Measurements from ENCODE around the gene ZSWIM6. TPM values are rescaled to one million over a fixed set of nuclear protein-coding genes. Genes with fewer than 3 reads are reported as not detected.

Gene ZSWIM6
- polyA plus RNA-seq, 1 experiment: 11.1 TPM

DNA sequence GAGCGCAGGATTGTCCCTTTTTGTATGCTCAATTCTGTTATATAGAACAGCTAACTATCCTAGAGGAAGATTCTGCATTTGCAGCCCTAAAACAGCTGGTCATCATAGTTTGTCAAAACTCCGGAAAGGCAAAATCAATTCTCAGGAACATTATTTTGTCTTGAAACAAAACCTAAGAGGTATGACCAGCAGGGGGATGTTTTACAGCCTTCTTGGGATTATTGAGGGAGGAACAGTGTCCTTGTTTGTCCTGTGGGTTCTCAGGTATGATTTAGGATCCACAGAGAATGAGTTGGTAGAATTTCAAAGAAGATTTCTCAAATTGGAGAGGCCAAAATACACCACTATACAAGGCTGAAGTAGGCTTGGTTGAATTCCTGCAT lies 136.4 kb downstream of the ZSWIM6 start:
- H3K4me3 ChIP-seq (ENCODE audit: low read depth, low read length): no peak overlapping the region
- TF ChIP-seq, protein P1, sequence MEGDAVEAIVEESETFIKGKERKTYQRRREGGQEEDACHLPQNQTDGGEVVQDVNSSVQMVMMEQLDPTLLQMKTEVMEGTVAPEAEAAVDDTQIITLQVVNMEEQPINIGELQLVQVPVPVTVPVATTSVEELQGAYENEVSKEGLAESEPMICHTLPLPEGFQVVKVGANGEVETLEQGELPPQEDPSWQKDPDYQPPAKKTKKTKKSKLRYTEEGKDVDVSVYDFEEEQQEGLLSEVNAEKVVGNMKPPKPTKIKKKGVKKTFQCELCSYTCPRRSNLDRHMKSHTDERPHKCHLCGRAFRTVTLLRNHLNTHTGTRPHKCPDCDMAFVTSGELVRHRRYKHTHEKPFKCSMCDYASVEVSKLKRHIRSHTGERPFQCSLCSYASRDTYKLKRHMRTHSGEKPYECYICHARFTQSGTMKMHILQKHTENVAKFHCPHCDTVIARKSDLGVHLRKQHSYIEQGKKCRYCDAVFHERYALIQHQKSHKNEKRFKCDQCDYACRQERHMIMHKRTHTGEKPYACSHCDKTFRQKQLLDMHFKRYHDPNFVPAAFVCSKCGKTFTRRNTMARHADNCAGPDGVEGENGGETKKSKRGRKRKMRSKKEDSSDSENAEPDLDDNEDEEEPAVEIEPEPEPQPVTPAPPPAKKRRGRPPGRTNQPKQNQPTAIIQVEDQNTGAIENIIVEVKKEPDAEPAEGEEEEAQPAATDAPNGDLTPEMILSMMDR (IDR thresholded peaks at IDR 0.05; ENCODE audit: insufficient read depth, low read depth, low read length): 0 out of 2 replicates have a peak, but pooled peaks have one; percentile 8
- no peak for DNase-seq (ENCODE audit: low read depth)
- no peaks in the 10 kb centered on the region for H3K36me3 ChIP-seq (ENCODE audit: control insufficient read depth, insufficient read depth, low read length)
- no peaks in the 10 kb centered on the region for H3K27me3 ChIP-seq (ENCODE audit: control insufficient read depth, insufficient read depth, low read length)
- CTCF ChIA-PET: interaction anchor here (0.6 kb wide), 2 partner anchors 46 to 136 kb away, joined by 4 to 5 read pairs; partner anchors contain the start of gene ZSWIM6
- POLR2A ChIA-PET: no interaction called here

DNA sequence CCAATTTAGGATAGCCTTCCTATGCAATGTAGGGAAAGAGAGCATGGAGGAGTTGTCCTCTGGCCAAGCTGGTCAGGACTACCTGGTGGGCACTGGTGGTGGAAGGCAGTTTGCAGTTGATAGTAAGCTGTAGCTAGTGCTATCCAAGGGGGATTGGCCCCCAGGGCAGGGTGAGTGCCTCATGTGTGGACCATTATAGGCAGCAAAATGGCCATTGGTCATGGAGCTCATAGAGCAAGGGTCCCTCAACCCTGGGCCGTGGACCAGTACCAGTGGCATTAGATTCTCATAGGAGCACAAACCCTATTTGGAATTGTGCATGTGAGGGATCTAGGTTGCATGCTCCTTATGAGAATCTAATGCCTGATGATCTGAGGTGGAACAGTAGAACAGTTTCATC lies 139.3 kb downstream of the ZSWIM6 start:
- no peak for DNase-seq (ENCODE audit: low read depth)
- Histone ChIP-seq H3K36me3 (ENCODE audit: control insufficient read depth, insufficient read depth, low read length) (no peaks in the 10 kb centered on the region), H3K4me3 (ENCODE audit: low read depth, low read length) (no peak overlapping the region), H3K27me3 (ENCODE audit: control insufficient read depth, insufficient read depth, low read length) (no peaks in the 10 kb centered on the region)
- POLR2A ChIA-PET: no interaction called here
- CTCF ChIA-PET: no interaction called here
- TF ChIP-seq, protein P1 (IDR thresholded peaks at IDR 0.05; ENCODE audit: insufficient read depth, low read depth, low read length): no peak

DNA sequence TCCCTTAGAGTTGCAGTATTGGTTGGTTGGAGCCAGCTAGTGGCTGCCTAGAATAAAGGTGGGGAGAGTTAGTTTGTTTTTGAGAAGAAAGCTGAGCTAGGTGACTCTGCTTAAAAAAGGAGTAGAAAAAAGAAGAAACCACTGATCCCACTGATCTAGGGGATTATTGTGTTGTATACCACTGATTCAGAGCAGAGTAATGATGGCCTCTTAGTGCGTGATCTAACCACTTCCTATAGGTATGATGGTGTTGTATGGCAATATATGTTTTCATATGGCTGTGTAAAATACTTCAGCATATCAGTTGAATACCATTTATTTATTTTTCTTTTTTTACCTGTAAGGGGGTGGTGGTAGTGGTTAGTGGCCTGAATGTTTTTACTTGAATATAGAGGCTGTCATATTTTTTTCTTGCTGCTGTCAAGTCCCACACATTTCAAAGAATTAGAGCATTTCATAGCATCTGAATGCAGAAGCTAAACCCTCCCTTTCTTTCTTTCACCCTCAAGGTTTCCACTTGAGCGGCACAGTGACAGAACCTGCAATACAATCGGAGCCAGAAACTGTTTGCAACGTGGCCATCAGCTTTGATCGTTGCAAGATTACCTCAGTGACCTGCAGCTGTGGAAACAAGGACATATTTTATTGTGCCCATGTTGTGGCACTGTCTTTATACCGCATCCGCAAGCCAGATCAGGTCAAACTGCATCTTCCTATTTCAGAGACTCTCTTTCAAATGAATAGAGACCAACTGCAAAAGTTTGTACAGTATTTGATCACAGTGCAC lies 140.3 kb downstream of the ZSWIM6 start:
- TF ChIP-seq, protein P1 (IDR thresholded peaks at IDR 0.05; ENCODE audit: insufficient read depth, low read depth, low read length): no peak
- CTCF ChIA-PET: interaction anchor here (0.9 kb wide), 1 partner anchor 98 kb away, joined by 4 read pairs; no protein-coding TSS in a partner anchor
- no peaks in the 10 kb centered on the region for H3K27me3 ChIP-seq (ENCODE audit: control insufficient read depth, insufficient read depth, low read length)
- H3K36me3 ChIP-seq (ENCODE audit: control insufficient read depth, insufficient read depth, low read length): no peaks in the 10 kb centered on the region
- POLR2A ChIA-PET: interaction anchor here (0.6 kb wide), 1 partner anchor 137 kb away, joined by 3 read pairs; no protein-coding TSS in a partner anchor
- H3K4me3 ChIP-seq (ENCODE audit: low read depth, low read length): no peak overlapping the region
- no peak for DNase-seq (ENCODE audit: low read depth)

DNA sequence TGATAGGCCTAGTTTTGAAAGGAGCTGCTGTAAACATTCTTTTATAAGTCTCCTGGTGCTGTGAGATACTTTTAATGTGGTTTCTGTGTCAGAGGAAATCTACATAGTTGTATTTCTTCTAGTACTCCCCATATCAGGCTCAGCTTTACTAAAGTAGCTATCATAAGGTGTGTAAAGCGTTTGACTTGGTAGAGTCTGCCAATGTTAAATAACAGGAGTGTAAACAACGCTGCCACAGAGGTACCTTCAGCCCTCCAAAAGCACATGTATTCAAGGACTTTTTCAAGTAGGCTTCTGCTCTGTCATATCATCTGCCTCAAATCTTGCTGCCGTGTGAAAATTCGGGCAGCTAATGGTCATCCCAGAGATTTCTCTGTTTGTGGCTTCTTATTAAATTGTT lies 142.7 kb downstream of the ZSWIM6 start:
- H3K4me3 ChIP-seq (ENCODE audit: low read depth, low read length): no peak overlapping the region
- no peaks in the 10 kb centered on the region for H3K27me3 ChIP-seq (ENCODE audit: control insufficient read depth, insufficient read depth, low read length)
- CTCF ChIA-PET: interaction anchor here (1.3 to 1.4 kb wide), 2 partner anchors 8 to 12 kb away, joined by 3 to 4 read pairs; no protein-coding TSS in a partner anchor
- DNase-seq (ENCODE audit: low read depth): no peak
- H3K36me3 ChIP-seq (ENCODE audit: control insufficient read depth, insufficient read depth, low read length): no peaks in the 10 kb centered on the region
- TF ChIP-seq, protein P1 (IDR thresholded peaks at IDR 0.05; ENCODE audit: insufficient read depth, low read depth, low read length): no peak
- POLR2A ChIA-PET: no interaction called here

DNA sequence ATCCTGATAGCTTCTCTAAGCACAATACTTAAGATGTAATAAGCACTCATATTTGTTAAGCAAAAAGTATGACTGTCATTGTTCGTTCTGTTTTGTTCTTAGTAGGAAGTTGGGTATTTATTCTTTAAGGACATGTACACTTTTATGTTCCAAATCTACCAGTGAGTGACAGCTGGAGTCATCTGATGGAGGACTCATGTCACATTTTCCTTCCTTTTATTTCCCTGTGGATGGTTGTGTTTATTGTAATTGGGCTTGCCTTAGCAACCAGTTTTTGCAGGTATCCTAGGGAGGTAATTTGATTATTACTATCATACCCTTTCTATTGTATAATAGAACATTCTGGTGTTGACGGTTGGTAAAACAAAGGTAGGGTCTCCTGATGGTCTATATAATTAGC lies 145.7 kb downstream of the ZSWIM6 start:
- H3K36me3 ChIP-seq (ENCODE audit: control insufficient read depth, insufficient read depth, low read length): no peaks in the 10 kb centered on the region
- no peaks in the 10 kb centered on the region for H3K27me3 ChIP-seq (ENCODE audit: control insufficient read depth, insufficient read depth, low read length)
- ChIA-PET CTCF (interaction anchor here (1.3 kb wide), 1 partner anchor 15 kb away, joined by 3 read pairs; no protein-coding TSS in a partner anchor), POLR2A (no interaction called here)
- TF ChIP-seq, protein P1 (IDR thresholded peaks at IDR 0.05; ENCODE audit: insufficient read depth, low read depth, low read length): no peak
- no peak overlapping the region for H3K4me3 ChIP-seq (ENCODE audit: low read depth, low read length)
- no peak for DNase-seq (ENCODE audit: low read depth)

All from BJ (cell line).